KMS-11 (cell line): ENCODE data around the gene ATRN.

ENCODE experiments used
- H2AFZ ChIP-seq: fragments of 200-600 bp; sonication (generic); 2 replicates; pipeline ENCODE4 v1.6.1; 2016; ENCODE audit warnings: antibody characterized with exemption, mixed run types, low read depth
- H3K27ac ChIP-seq: fragments of 200-600 bp; sonication (generic); 2 replicates; pipeline ENCODE4 v1.6.1; 2016; ENCODE audit warnings: mild to moderate bottlenecking, mixed run types
- H3K27me3 ChIP-seq: fragments of 200-600 bp; sonication (generic); 2 replicates; pipeline ENCODE4 v1.6.1; 2017; ENCODE audit warnings: mild to moderate bottlenecking, low read depth, mixed run types, moderate library complexity; ENCODE audit not compliant: insufficient read depth
- H3K36me3 ChIP-seq: fragments of 200-600 bp; sonication (generic); 2 replicates; pipeline ENCODE4 v1.6.1; 2017; ENCODE audit warnings: mild to moderate bottlenecking, mixed run types; ENCODE audit not compliant: insufficient read depth
- H3K4me1 ChIP-seq: fragments of 200-600 bp; sonication (generic); 2 replicates; pipeline ENCODE4 v1.6.1; 2016; ENCODE audit warnings: mild to moderate bottlenecking, low read depth, mixed run types; ENCODE audit not compliant: poor library complexity, severe bottlenecking
- H3K4me2 ChIP-seq: fragments of 200-600 bp; sonication (generic); 2 replicates; pipeline ENCODE4 v1.7.0; 2016; ENCODE audit warnings: mild to moderate bottlenecking, mixed run types
- H3K4me3 ChIP-seq: fragments of 200-600 bp; sonication (generic); IDR thresholded peaks from 2 replicates; pipeline ENCODE4 v1.6.1; 2017; ENCODE audit warnings: low read depth, low read length, mixed read lengths; ENCODE audit not compliant: insufficient read depth
- H3K79me2 ChIP-seq: fragments of 200-600 bp; sonication (generic); 2 replicates; pipeline ENCODE4 v1.6.1; 2016; ENCODE audit warnings: low read depth, mixed run types; ENCODE audit not compliant: insufficient read depth
- H3K9ac ChIP-seq: fragments of 200-600 bp; sonication (generic); 2 replicates; pipeline ENCODE4 v1.6.1; 2016; ENCODE audit warnings: mild to moderate bottlenecking, mixed run types
- H4K20me1 ChIP-seq: fragments of 200-600 bp; sonication (generic); 2 replicates; pipeline ENCODE4 v1.6.1; 2016; ENCODE audit warnings: mild to moderate bottlenecking, mixed run types; ENCODE audit not compliant: insufficient read depth
- CTCF ChIP-seq: fragments of 200-600 bp; sonication (generic); conservative IDR thresholded peaks from 2 replicates; pipeline ENCODE4 v1.6.1; 2017; ENCODE audit warnings: low read depth, mild to moderate bottlenecking, antibody characterized with exemption, low read length, moderate library complexity, mixed read lengths

ATRN gene

GRCh38 chr20:3606021-3606420 is 135.2 kb downstream of the ATRN start:
- H3K4me3 ChIP-seq: no peak overlapping the region
- no peak overlapping the region for H3K9ac ChIP-seq
- no peaks in the 10 kb centered on the region for H3K27me3 ChIP-seq
- no peaks in the 10 kb centered on the region for H3K4me1 ChIP-seq
- no peak for TF ChIP-seq CTCF
- H2AFZ ChIP-seq: no peak overlapping the region
- H3K36me3 ChIP-seq: no peaks in the 10 kb centered on the region
- H3K4me2 ChIP-seq: no peak overlapping the region
- no peak overlapping the region for H3K27ac ChIP-seq
- no peaks in the 10 kb centered on the region for H3K79me2 ChIP-seq
- no peaks in the 10 kb centered on the region for H4K20me1 ChIP-seq

- H3K36me3 ChIP-seq: no peaks in the 10 kb centered on the region
- no peak overlapping the region for H2AFZ ChIP-seq
- H3K27ac ChIP-seq: no peak overlapping the region
- H4K20me1 ChIP-seq: no peaks in the 10 kb centered on the region
- H3K9ac ChIP-seq: no peak overlapping the region
- no peak overlapping the region for H3K4me2 ChIP-seq
- TF ChIP-seq CTCF: no peak
- no peak overlapping the region for H3K4me3 ChIP-seq
- H3K27me3 ChIP-seq: no peaks in the 10 kb centered on the region
- H3K79me2 ChIP-seq: no peaks in the 10 kb centered on the region
- no peaks in the 10 kb centered on the region for H3K4me1 ChIP-seq
Measured at GRCh38 chr20:3611901-3612300, 141.1 kb downstream of the ATRN start.

- no peak overlapping the region for H3K4me3 ChIP-seq
- H3K36me3 ChIP-seq: no peaks in the 10 kb centered on the region
- no peak overlapping the region for H3K27ac ChIP-seq
- no peaks in the 10 kb centered on the region for H4K20me1 ChIP-seq
- no peak overlapping the region for H2AFZ ChIP-seq
- H3K79me2 ChIP-seq: no peaks in the 10 kb centered on the region
- no peaks in the 10 kb centered on the region for H3K27me3 ChIP-seq
- H3K4me1 ChIP-seq: no peaks in the 10 kb centered on the region
- no peak overlapping the region for H3K9ac ChIP-seq
- TF ChIP-seq CTCF: no peak
- H3K4me2 ChIP-seq: no peak overlapping the region
Measured at GRCh38 chr20:3612795-3613572, 142.2 kb downstream of the ATRN start.

GRCh38 chr20:3613821-3614440 is 143.1 kb downstream of the ATRN start:
- H3K4me1 ChIP-seq: no peaks in the 10 kb centered on the region
- H3K79me2 ChIP-seq: no peaks in the 10 kb centered on the region
- no peak overlapping the region for H2AFZ ChIP-seq
- H3K4me2 ChIP-seq: no peak overlapping the region
- no peak overlapping the region for H3K27ac ChIP-seq
- no peaks in the 10 kb centered on the region for H3K27me3 ChIP-seq
- no peaks in the 10 kb centered on the region for H4K20me1 ChIP-seq
- no peak for TF ChIP-seq CTCF
- H3K9ac ChIP-seq: no peak overlapping the region
- no peaks in the 10 kb centered on the region for H3K36me3 ChIP-seq
- H3K4me3 ChIP-seq: no peak overlapping the region
